ENCODE data around the gene KRTCAP2.

DNA sequence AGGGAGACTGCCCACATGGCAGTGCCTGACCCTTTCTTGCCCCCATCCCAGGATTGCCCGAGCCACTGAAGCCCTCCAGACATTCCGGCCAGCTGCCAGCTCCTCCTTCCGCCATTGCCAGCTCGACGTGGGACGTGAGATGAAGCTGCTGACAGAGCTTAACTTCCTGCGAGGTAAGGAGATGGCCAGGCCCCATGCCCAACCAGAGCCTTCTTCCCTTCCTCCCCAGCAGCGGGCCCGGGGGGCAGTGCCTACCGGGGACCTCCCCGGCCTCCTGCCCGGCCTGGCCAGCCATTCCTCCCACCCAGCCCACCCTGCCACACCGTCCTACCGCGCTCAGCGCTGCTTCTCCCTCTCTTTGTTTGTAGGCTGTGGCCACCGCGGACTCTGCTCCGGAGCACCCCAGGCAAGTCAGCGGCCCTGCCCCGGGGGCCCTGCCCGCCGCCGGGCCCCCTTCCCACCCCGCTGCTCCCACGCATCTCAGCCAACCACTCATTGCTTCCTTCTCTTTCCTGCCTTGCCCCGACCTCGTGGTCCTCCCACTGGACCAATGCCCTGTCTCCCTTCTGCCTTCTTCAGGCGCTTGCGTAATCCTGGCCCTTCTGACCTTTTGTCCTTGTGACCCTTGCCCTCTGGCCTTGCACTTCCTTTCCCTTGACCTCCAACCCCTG lies 5.5 kb upstream of the KRTCAP2 start:
- TF ChIP-seq EZH2 (IDR thresholded peaks at IDR 0.05) (no peak), POLR2AphosphoS5 (IDR thresholded peaks at IDR 0.05; ENCODE audit: borderline replicate concordance, low read depth, low read length) (no peak)
